ENCODE data around the gene CDK11A.

CDK11A gene

GRCh38 chr1:1724035-1724864, at the start of gene CDK11A:
TSS of gene CDK11A (minus strand) at chr1:1724357. CDS start at chr1:1722818, 1,539 bp downstream.
- peak; percentile 72 to 99 (median 94) for DNase-seq

GRCh38 chr1:1773874-1774273, 49.7 kb upstream of the CDK11A start:
- DNase-seq: no peak

- DNase-seq: no peak
Observed at GRCh38 chr1:1771096-1771495, 46.9 kb upstream of the CDK11A start.

GRCh38 chr1:1770102-1770501, 45.9 kb upstream of the CDK11A start:
- no peak for DNase-seq

- no peak for DNase-seq
Observed at GRCh38 chr1:1768249-1768992, 44.3 kb upstream of the CDK11A start.

- DNase-seq: no peak
Observed at GRCh38 chr1:1764876-1765470, 40.8 kb upstream of the CDK11A start.

GRCh38 chr1:1763657-1764621, 39.8 kb upstream of the CDK11A start:
- no peak for DNase-seq

GRCh38 chr1:1761504-1762376, 37.6 kb upstream of the CDK11A start:
- no peak for DNase-seq

- DNase-seq: no peak
Observed at GRCh38 chr1:1760715-1761114, 36.6 kb upstream of the CDK11A start.

GRCh38 chr1:1760345-1760650, 36.1 kb upstream of the CDK11A start:
- no peak for DNase-seq

- no peak for DNase-seq
Observed at GRCh38 chr1:1759456-1760344, 35.5 kb upstream of the CDK11A start.

GRCh38 chr1:1758692-1759455, 34.7 kb upstream of the CDK11A start:
- DNase-seq: no peak

GRCh38 chr1:1758059-1758621, 34.0 kb upstream of the CDK11A start:
- DNase-seq: no peak

- no peak for DNase-seq
Observed at GRCh38 chr1:1757422-1758058, 33.4 kb upstream of the CDK11A start.

GRCh38 chr1:1756661-1757421, 32.7 kb upstream of the CDK11A start:
- DNase-seq: no peak

- DNase-seq: no peak
Observed at GRCh38 chr1:1755852-1756251, 31.7 kb upstream of the CDK11A start.

GRCh38 chr1:1755426-1755825, 31.3 kb upstream of the CDK11A start:
- no peak for DNase-seq
